Measurements from ENCODE around the gene ZNF791.

DNA sequence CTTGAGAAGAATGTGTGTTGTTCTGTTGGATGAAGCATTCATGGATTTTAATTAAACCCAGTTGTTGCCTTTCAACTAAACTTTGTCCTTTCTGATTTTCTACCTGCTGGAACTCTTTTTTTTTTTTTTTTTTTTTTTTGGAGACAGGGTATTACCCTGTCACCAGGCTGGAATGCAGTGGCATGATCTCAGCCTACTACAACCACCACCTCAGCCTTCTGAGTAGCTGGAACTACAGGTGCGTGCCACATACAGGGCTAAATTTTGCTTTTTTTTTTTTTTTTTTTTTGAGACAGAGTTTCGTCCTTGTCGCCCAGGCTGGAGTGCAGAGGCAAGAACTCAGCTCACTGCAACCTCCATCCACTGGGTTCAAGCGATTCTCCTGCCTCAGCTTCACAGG, 6.9 kb downstream of the ZNF791 start:
- TF ChIP-seq, protein P1, sequence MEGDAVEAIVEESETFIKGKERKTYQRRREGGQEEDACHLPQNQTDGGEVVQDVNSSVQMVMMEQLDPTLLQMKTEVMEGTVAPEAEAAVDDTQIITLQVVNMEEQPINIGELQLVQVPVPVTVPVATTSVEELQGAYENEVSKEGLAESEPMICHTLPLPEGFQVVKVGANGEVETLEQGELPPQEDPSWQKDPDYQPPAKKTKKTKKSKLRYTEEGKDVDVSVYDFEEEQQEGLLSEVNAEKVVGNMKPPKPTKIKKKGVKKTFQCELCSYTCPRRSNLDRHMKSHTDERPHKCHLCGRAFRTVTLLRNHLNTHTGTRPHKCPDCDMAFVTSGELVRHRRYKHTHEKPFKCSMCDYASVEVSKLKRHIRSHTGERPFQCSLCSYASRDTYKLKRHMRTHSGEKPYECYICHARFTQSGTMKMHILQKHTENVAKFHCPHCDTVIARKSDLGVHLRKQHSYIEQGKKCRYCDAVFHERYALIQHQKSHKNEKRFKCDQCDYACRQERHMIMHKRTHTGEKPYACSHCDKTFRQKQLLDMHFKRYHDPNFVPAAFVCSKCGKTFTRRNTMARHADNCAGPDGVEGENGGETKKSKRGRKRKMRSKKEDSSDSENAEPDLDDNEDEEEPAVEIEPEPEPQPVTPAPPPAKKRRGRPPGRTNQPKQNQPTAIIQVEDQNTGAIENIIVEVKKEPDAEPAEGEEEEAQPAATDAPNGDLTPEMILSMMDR (optimal IDR thresholded peaks at IDR 0.05 in 1 of 3, IDR thresholded peaks at IDR 0.05 in 1 of 3, conservative IDR thresholded peaks at IDR 0.05 in 1 of 3; ENCODE audit: extremely low read depth in 1 of 3, insufficient read depth in 2 of 3, low read length in 3 of 3), result no peak
- no peak for TF ChIP-seq EZH2 (IDR thresholded peaks at IDR 0.05; ENCODE audit: low read length)
